Fibroblast of lung (primary cell): ENCODE measurements around the gene TUBA4B.

Experiments used
- CTCF ChIP-seq, 2 donors: IDR thresholded peaks in 1 of 2; conservative IDR thresholded peaks in 1 of 2; 1 replicate in 1 of 2; 2 replicates in 1 of 2; pipeline ENCODE4 v1.5.1; 2011 to 2012; ENCODE audit warnings: low read length in 2 of 2, control low read depth in 1 of 2, inconsistent platforms in 1 of 2, low read depth in 1 of 2, mild to moderate bottlenecking in 1 of 2
- EZH2 ChIP-seq: IDR thresholded peaks from 2 replicates; pipeline ENCODE4 v1.5.1; 2012; ENCODE audit warnings: low read length, control low read depth, mild to moderate bottlenecking; ENCODE audit errors: missing control alignments

- TF ChIP-seq CTCF (conservative IDR thresholded peaks at IDR 0.05 in 1 of 2, IDR thresholded peaks at IDR 0.05 in 1 of 2; ENCODE audit: low read depth in 1 of 2, low read length in 2 of 2): no peak
- TF ChIP-seq EZH2: no peak
These were observed 53.0 kb downstream of the TUBA4B start for GRCh38 chr2:219306047-219306446.
